NCI-H1105 treated with DMSO at 0.1 percent for 48 hours (cell line): ENCODE measurements around the gene SNAPC5.
"Not testable (repeated sequence)": the region's sequence is repeated elsewhere in the genome, so short reads cannot be mapped to it uniquely, and the experiment has no call there.

Experiments
- DNase-seq: peaks from one replicate; lab custom pipeline; 2025; lab: John Stamatoyannopoulos, UW

Gene SNAPC5, protein sequence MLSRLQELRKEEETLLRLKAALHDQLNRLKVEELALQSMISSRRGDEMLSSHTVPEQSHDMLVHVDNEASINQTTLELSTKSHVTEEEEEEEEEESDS

GRCh38 chr15:66497502-66498455, at the start of gene SNAPC5:
TSS of gene SNAPC5 (minus strand) at chr15:66497762. CDS start at chr15:66497731, 31 bp downstream.
- peak; percentile 94 for DNase-seq

DNA sequence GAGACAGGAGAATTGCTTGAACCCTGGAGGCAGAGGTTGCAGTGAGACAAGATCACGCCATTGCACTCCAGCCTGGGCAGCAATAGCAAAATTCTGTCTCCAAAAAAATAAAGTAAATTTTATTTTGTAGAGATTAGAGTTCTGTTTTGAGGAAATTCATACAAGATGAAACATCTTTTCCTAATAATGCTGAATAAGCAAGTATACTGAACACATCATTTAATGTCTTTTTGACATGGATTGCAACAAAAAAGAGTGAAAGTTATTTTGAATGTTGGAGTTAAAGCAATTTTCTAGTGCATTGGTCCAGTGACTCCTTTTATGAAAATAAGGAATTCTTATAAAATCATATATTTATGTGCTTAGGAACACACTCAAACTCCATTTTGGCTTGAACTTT, 47.7 kb upstream of the SNAPC5 start:
- DNase-seq, result no peak

DNA sequence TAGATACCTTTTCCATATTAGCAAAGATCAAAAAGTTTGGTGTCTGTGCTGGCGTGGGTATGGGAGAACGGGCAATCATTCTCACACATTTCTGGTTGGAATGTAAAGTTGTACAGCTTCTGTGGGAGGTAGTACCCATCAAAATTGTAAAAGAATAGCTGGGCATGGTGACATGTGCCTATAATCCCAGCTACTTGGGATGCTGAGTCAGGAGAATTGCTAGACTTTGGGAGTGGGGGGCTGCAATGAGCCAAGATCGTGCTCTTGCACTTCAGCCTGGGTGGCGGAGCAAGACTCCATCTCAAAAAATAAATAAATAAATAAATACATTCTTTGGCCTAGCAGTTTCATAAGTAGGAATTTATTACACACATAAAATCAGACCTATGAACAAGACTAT, 45.3 kb upstream of the SNAPC5 start:
- no peak for DNase-seq

DNA sequence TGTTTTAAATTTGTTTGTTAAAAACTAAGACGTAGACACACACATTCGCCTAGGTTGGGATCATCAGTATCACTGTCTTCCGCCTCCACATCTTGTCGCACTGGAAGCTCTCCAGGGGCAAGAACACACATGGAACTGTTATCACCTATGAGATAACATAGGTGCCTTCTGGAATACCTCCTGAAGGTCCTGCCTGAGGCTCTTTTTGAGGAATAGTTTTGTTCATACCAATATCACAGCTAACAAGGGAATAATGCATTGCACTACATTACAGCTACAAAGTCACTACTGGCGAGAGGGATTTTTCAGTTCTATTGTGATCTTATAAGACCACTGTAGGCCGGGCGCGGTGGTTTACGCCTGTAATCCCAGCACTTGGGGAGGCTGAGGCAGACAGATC, 37.5 kb upstream of the SNAPC5 start:
- no peak for DNase-seq

DNA sequence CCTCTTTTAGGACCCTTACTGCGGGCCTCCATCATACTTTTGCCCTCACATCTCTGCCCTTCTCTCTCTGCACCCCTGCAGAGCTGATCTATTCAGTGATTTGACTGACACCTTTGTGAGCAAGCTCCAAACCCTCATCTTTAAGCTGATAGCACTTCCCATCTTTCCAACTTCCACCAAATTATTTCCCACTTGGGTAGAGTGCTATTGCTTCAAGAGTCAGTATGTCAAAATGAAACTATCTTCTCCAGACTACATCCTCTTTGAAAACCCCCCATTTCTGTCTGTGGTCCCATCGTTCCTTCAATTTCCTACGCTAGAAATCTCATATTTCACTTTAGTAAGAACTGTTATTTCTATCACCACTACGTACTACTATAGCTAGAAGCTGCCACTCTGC, 27.3 kb upstream of the SNAPC5 start:
- DNase-seq, result no peak

DNA sequence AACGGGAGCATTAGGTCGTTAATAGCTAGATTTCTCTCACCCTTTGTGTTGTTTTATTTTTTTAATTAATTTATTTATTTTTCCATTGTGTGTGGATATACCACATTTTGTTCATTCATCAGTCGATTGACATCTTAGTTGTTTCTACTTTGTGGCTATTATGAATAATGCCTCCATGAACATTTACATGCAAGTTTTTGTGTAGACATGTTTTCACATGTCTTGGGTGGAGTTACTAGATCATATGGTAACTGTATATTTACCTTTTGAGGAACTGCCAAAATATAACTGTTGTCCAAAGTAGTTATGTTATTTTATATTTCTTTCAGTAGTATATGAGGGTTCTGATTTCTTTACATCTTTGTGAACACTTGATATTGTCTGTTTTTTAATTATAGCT, 26.4 kb upstream of the SNAPC5 start:
- DNase-seq, result no peak

- no peak for DNase-seq
These were observed 18.4 kb upstream of the SNAPC5 start for GRCh38 chr15:66515901-66516322.

- DNase-seq, result no peak
These were observed 17.0 kb upstream of the SNAPC5 start for GRCh38 chr15:66514586-66514985.

GRCh38 chr15:66508293-66508883, 10.8 kb upstream of the SNAPC5 start:
- no peak for DNase-seq

DNA sequence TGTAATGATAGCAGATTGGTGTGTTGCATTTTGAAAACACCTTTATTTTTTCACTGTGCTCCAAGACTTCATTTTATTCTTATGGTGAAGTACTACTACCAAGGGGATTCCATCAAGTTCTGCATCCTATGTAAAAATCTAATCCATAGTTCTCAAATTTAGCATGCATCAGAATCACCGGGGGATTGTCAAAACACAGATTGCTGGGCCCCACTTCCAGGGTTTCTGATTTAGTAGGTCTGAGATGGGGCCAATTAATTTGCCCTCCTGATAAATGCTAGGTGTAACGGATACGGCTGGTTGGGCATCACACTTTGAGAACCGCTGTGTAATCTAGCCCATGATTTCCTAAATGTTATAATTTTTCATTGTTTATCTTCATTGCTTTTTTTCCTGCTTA, 8.3 kb upstream of the SNAPC5 start:
- no peak for DNase-seq

- no peak for DNase-seq
These were observed 7.9 kb upstream of the SNAPC5 start for GRCh38 chr15:66505430-66505811.

DNA sequence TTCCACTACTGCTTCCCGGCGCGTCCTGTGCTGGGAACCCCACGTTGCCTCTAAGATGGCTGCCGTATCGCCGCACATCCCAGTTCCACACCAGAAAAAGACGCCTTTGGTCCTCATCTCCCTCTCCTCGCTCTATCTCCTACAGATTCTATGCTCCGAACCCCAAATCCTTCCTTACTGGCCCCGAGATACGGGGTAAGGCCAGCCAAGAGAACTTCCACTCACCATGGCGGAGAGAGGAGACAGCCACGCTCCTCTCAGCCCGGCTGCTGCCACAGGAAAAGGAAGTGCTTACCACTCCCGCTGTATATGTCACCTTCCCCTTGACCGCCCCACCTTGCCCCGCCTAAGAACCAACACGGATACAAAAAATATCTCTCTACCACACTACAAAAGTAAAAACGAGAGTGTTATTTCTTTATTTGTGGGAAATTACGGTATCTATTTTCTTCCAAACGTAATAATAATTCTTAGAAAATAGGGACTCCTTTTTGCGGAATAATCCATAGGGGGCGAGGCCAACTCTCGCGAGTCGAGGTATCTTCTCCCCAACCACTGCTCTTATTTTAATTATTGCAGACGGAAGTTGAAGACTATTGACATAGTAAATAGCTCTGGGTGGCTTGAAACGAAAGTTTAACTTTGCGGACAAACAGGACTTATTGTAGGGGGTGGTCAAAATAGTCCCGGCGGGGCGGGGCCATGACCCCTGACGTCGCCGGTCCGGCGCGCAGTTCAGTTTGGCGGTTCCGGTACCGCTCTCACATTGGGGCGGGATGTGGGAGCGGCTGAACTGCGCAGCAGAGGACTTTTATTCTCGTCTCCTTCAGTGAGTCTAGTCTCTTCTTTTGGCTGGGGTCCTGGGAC, 7.2 kb upstream of the SNAPC5 start, which contains the start of the genes RPL4 and ZWILCH:
Gene RPL4, minus strand, starts transcription at position 293 of the 867 bp plus-strand sequence. Its CDS starts 65 bp downstream, at position 228.
Gene ZWILCH, plus strand, starts transcription at position 764 of the 867 bp plus-strand sequence. Its CDS starts 13 bp downstream, at position 777.
- peak; percentile 84 for DNase-seq

GRCh38 chr15:66503780-66504562, 6.4 kb upstream of the SNAPC5 start:
- DNase-seq, result no peak

DNA sequence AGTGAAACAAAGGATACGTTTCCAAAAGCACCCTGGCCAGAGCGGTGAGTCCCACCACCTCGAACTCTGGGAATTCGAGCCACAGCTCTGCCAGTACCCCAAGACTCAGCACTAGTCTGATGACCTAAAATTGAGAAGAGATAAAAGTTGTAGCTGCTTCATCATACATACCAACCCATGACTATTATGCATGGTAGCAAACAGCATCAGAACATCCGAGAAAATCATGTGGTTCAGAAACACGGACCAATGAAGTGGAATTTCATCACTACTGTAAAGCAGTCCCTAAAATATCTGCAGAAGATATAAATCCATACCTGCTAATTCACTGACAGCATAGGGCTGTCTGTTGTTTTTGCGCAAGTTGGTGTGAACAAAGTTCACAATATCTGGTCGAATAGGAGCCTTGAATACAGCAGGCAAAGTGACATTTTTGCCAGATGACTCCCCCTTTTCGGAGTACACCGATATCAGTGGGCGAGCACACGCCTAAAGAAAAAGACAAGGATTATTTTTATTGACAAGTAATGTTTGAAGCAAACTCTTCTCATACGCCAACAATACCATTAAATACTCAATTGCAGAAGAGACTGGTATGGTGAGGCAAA, 5.6 kb upstream of the SNAPC5 start:
- not testable (repeated sequence) for DNase-seq

DNA sequence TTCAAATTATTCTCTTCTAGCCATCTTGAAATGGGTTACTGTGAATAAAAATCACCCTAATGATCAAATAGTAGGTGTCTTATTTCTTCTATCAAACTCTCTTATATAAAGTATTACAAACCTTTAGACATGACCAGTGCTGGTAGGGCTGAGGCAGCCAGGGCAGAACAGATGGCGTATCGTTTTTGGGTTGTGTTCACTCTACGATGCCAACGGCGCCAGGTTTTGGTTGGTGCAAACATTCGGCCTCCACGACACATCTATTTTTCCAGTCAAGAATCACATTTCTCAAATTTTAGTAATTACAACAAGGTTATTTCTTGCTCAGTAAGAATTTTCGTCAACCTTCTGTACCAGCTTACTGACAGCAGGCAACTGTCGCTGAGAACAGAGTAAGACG, 4.9 kb upstream of the SNAPC5 start:
- no peak for DNase-seq

DNA sequence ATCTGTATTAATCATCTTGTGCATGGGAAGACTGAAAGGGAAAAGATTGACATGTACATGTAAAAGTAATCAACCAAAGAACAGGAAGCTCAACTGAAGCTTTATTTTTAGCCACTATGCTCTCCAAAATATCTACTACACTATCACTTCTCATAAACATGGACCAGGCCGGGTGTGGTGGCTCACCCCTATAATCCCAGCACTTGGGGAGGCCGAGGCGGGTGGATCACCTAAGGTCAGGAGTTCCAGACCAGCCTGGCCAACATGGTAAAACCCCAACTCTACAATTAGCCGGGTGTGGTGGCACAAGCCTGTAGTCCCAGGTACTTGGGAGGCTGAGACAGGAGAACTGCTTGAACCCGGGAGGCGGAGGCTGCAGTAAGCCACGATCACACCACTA, 2.8 kb upstream of the SNAPC5 start:
- DNase-seq, result not testable (repeated sequence)

DNA sequence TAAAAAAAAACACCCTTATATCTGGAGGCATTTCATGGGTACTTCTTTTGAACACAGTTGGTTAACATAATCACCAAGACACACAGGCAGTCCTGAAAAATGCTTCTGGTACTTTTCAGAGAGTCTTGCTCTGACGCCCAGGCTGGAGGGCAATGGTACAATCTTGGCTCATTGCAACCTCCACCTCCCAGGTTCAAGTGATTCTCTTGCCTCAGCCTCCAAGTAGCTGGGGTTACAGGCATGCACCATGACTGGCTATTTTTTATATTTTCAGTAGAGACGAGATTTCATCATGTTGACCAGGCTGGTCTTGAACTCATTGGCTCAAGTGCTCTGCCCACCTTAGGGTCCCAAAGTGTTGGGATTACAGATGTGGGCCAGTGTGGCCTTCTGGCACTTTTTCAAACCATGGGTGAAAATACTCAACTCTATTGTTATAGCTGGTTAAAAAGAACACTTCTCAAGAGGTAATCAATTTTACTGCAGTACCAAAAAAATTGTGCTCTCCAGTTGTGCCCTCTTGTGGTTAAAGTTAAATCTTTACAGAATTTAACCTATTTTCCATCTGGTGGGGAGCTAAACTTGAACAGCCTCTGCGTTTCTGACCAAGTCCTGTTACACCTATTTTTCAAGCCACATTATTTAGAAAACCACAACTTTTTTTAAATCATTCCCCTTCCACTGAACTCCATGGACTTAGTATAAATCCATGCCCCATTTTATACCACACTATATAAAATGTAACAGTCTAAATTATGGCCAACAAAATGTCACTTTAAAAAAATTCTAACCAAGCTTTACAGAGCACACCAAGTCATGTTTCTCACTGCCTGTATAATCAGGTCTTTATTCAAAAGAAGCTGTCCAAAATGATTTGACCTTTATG, 1.2 kb upstream of the SNAPC5 start:
- DNase-seq, result peak; percentile 48

DNA sequence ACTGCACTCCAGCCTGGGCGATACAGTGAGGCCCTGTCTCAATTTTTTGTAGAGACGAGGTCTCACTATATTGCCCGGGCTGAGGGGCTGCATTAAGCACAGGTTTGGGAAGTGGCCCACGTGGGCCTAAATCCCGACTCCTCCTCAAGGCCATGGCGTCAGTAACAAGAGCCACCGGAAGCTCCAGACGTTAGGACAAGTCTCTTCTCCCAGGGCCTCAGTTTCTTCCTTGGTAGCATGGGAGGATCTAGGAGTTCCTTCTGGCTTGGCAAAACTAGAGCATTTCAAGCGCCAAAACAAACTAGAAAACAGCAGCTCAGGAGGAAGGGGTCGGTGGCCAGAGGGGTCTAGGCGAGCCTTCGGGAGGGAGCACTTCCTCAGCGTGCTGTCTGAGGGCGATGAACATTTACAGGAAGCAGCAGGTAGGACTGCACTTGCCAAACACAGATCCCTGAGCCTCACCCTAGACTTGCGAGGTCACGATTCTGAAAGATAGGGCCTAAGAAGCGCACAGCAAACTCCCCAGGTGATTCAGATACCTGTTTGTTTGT, 536 bp downstream of the SNAPC5 start:
- peak; percentile 48 for DNase-seq

- DNase-seq, result no peak
These were observed 3.3 kb downstream of the SNAPC5 start for GRCh38 chr15:66494262-66494661.
